NT2/D1 (cell line): Measurements from ENCODE around the gene NCAM2.

Experiments used
- SUZ12 ChIP-seq: IDR thresholded peaks from 2 replicates; pipeline ENCODE4 v1.6.1; 2011; ENCODE audit not compliant: insufficient read length, insufficient read depth; ENCODE audit errors: extremely low read depth
- YY1 ChIP-seq: IDR thresholded peaks from 2 replicates; pipeline ENCODE4 v1.6.1; 2011; ENCODE audit not compliant: insufficient read length, insufficient read depth
- ZNF274 ChIP-seq: IDR thresholded peaks from 2 replicates; pipeline ENCODE4 v1.6.1; 2011; ENCODE audit warnings: mild to moderate bottlenecking, low read depth, low read length

- TF ChIP-seq ZNF274 (no peak), YY1 (no peak), SUZ12 (no peak)
These were observed 436.7 kb downstream of the NCAM2 start for GRCh38 chr21:21434944-21435343.
